ENCODE data around the gene SIRT6.
A peak's percentile ranks its signal among the peaks of the same experiment; 100 is the strongest.
"Not testable (repeated sequence)": the region's sequence is repeated elsewhere in the genome, so short reads cannot be mapped to it uniquely, and the experiment has no call there.

The SIRT6 gene

DNA sequence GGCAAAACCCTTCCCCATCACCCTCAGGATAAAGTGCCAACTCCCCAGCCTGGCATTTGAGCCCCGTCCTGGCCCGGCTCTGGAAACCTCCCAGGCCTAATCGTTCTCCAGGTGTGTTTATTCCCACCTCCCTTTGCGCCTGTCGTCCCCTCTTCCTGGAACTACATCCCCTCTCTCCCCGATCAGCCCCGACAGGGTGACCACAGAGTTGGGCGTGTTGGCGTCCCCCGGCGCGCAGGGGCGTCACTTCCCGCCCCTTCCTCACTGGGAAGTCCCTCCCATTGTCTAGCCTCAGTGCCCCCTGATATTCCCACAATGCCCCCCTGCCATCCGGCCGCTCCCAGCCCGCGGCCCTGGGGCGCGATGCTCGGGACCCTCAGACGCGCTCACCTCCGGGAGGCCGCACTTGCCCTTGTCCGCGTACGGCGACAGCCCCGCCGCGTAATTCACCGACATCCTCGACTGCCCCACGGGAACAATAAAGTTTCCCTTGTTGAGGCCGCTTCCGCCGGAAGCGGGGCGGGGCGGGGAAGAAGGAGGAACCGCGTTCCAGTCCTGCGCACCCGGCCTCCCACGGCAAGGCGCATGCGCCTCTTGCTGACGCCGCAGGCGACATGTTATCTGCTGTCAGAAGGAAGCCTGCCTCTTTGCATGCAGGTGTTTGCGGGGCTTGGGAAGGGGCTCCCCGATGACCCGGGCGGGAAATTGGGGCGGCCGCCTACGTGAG is at the start of gene SIRT6, which contains the start of gene ANKRD24:
Gene SIRT6 (minus strand): TSS at position 480 of the 727 bp plus-strand sequence. CDS start 24 bp downstream, at position 456.
Gene ANKRD24 (plus strand): TSS at position 606 of the 727 bp plus-strand sequence. CDS start 3,737 bp downstream, outside the sequence.
- peak; percentile 84 for DNase-seq (ENCODE audit: low read depth)

DNA sequence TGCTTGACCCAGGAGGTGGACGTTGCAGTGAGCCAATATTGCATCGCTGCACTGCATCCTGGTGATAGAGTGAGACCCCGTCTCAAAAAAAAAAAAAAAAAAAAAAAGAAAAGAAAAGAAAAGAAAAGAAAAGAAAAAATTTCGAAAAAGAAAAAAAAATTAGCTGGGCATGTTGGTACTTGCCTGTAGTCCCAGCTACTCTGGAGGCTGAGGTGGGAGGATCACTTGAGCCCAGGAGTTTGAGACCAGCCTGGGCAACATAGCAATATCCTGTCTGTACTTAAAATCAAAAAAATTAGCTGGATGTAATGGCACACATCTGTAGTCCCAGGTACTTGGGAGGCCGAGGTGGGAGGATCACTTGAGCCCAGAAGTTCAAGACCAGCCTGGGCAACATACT is 49.8 kb upstream of the SIRT6 start:
- DNase-seq (ENCODE audit: low read depth): not testable (repeated sequence)

DNA sequence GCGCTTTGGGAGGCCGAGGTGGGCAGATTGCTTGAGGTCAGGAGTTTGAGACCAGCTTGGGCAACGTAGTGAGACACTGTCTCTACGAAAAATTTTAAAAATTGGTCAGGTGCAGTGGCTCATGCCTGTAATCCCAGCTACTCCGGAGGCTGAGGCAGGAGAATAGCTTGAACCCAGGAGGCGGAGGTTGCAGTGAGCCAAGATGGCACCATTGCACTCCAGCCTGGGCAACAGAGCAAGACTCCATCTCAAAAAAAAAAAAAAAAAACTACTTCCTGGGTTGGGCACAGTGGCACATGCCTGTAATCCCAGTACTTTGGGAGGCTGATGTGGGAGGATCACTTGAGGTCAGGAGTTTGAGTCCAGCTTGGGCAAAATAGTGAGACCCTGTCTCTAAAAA is 49.2 kb upstream of the SIRT6 start:
- not testable (repeated sequence) for DNase-seq (ENCODE audit: low read depth)

DNA sequence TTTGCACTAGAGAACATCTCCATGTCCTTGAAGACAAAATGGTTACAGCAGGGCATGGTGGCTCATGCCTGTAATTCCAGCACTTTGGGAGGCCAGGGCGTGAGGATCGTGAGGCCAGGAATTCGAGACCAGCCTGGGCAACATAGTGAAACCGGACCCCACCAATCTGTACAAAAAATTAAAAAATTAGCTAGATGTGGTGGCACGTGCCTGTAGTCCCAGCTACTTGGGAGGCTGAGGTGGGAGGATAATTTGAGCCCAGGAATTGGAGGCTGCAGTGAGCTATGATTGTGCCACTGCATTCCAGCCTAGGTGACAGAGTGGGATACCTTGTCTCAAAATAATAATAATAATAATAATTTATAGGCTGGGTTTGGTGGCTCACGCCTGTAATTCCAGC is 47.9 kb upstream of the SIRT6 start:
- not testable (repeated sequence) for DNase-seq (ENCODE audit: low read depth)

DNA sequence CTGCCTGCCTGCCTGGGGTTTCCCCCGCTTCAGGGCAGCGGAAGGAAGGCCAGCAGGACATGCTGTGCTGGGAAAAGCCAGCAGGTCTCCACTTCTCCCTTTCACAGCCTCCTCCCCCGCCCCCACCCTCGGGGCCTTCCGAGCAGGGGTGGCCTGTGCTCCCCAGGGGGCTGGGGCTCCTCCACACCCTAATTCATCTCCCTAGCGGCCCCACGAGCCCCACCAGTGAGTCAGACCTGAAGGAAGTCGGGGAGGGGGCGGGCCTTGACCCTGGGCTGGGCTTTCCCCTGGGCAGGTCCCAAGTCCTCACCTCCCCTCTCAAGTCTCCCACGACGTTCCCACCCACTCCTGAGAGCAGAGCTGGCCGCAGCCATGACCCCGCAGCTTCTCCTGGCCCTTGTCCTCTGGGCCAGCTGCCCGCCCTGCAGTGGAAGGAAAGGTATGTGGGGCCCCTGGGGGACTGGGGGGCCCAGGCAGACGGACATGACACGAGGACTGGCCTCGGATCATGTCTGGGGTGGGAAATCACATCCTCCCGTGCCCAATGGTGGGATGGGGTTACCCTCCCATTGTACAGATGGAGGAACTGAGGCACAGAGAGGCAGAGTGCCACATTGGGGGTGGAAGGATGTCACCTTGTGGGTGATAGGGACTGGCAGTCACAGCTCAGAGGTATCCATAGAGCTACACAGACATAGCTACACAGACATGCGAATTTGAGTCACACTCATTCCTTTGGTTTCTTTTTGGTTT is 47.0 kb upstream of the SIRT6 start, which contains the start of gene EBI3:
Gene EBI3 (plus strand): TSS at position 345 of the 753 bp plus-strand sequence. CDS start 28 bp downstream, at position 373.
- no peak for DNase-seq (ENCODE audit: low read depth)

DNA sequence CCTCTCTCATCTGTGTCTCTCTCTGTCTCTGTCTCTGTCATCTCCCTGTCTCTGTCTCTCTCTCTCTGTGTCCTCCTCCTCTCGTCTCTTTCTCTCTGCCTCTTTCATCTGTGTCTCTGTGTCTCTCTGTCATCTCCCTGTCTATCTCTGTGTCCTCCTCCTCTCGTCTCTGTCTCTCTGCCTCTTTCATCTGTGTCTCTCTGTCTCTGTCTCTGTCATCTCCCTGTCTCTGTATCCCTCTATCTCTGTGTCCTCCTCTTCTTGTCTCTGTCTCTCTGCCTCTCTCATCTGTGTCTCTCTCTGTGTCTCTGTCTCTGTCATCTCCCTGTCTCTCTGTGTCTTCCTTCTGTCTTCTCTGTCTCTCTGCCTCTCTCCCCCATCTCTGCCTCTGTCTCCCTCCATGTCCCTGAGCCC is 46.4 kb upstream of the SIRT6 start:
- DNase-seq (ENCODE audit: low read depth): no peak

DNA sequence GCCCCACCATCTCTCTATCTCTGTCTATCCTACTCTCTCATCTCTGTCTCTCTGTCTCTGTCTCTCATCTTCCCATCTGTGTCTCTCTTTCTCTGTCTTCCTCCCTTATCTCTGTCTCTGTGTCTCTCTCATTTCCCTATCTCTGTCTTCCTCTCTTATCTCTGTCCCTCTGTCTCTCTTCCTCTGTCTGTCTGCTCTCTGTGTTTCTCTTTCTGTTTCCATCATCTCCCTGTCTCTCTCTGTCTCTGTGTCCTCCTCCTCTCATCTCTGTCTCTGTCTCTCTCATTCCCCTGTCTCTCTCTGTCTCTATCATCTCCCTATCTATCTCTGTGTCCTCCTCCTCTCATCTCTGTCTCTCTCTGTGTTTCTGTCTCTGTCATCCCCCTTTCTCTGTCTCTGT is 45.4 kb upstream of the SIRT6 start:
- no peak for DNase-seq (ENCODE audit: low read depth)

DNA sequence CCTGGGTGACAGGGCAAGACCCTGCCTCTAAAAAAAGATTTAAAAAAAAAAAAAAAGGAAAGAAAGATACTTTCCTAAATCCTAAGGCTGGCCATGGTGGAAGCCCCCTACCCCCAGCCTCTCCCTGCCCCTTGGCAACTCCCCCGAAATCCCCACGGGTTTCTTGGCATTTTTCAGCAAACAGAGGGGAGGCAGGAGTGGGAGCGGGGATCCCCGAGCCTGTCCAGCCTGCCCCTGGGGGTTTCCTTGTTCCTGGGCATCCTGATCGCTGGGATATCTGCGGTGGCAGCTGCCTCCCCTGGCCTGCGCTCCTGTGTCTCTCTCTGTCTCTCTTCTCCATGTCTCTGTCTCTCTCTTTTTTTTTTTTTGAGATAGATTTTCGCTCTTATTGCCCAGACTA is 43.5 kb upstream of the SIRT6 start:
- DNase-seq (ENCODE audit: low read depth): no peak

DNA sequence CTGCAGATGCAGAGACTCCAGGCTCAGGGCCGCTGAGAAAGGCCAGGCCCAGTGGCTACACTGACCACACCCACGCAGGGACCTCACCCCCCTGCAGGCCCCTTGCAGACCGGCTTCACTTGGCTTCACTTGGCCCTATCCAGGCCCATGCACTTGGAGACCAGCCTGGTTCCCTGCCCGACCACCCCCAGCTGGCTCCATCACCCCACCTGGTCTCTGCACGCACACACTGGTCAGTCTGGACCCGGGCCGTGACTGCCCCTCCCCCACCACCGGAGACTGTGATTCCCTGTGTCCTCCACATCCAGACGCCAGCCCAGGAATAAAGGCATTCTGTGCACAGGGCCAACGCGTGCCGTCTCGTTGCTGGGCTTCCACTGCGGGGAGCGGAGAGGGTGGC is 42.1 kb upstream of the SIRT6 start:
- DNase-seq (ENCODE audit: low read depth): no peak

DNA sequence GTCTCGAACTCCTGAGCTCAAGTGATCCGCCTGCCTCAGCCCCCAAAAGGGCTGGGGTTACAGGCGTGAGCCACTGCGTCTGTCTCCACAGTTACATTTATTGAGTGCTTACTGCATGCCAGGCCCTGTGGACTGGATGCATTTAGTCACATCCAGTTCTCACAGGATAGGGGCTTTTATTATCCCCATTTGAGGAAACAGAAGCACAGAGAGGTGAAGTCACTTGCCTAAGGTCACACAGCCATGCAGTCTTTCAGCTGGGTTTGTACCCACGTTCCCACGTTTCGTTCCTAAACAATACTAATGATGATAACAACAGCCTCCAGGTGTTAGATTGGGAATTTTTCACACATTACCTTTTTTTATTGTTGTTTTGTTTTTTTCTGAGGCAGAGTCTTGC is 37.8 kb upstream of the SIRT6 start:
- no peak for DNase-seq (ENCODE audit: low read depth)

DNA sequence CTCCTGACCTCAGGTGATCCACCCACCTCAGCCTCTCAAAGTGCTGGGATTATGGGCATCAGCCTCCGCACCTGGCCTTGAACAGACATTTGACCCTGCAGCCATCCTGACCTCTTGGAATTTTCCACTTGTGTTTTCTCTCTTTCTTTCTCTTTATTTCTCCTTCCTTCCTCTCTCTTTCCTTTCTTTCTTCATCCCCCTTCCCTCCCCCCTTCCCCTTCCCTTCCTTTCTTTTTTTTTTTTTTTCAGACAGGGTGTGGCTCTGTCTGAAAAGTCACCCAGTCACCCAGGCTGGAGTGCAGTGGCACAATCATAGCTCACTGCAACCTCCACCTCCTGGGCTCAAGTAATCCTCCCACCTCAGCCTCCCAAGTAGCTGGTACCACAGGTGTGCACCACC is 36.2 kb upstream of the SIRT6 start:
- DNase-seq (ENCODE audit: low read depth): not testable (repeated sequence)

DNA sequence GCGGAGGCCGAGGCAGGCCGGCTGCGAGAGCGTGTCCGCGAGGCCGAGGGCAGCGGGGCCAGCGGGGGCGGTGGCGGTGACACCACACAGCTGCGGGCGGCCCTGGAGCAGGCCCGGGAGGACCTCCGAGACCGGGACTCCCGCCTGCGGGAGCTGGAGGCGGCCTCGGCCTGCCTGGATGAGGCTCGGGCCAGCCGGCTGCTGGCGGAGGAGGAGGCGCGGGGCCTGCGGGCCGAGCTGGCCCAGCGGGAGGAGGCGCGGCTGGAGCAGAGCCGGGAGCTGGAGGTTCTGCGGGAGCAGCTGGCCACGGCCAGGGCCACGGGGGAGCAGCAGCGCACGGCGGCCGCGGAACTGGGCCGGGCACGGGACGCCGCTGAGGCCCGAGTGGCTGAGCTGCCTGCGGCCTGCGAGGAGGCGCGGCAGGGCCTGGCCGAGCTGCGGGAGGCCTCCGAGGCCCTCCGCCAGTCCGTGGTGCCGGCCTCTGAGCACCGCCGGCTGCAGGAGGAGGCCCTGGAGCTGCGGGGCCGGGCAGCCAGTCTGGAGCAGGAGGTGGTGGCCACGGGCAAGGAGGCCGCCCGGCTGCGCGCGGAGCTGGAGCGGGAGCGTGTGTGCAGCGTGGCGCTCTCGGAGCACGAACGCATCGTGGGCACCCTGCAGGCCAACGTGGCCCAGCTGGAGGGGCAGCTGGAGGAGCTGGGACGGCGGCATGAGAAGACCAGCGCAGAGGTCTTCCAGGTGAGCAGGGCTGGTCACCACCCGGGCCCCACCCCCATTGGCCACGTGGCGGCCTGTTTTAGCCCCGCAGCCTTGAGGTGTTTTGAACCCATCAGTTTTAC is 35.3 kb upstream of the SIRT6 start:
- DNase-seq (ENCODE audit: low read depth): no peak

DNA sequence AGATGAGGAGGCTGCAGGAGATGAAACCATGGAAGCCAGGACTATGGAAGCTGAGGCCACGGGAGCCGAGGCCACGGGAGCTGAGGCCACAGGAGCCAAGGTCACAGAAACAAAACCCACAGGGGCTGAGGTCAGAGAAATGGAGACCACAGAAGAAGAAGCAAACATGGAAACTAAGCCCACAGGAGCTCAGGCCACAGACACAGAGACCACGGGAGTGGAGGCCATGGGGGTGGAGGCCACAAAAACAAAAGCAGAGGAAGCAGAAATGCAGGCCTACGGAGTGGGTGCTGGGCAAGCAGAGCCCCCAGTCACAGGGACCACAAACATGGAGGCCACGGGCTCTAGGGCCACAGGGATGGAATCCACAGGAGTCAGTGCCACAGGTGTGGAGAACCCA is 34.5 kb upstream of the SIRT6 start:
- no peak for DNase-seq (ENCODE audit: low read depth)

DNA sequence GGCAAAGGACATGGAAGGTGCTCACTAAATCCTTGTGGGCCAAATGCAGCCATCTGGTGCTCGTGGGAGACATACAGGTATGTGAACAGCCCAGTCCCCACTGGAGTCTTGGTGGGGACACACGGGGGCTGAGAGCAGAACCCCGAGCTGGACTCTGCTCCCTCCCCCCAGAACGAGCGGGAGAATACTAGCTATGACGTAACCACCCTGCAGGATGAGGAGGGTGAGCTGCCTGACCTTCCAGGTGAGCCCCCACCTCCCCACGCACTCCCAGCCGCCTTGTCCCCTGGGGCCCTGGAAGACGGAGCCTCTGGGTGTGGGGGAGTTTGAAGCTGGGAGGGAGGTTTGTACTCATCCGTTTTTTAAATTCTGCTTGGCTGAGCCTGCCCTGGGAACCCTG is 33.4 kb upstream of the SIRT6 start:
- no peak for DNase-seq (ENCODE audit: low read depth)

DNA sequence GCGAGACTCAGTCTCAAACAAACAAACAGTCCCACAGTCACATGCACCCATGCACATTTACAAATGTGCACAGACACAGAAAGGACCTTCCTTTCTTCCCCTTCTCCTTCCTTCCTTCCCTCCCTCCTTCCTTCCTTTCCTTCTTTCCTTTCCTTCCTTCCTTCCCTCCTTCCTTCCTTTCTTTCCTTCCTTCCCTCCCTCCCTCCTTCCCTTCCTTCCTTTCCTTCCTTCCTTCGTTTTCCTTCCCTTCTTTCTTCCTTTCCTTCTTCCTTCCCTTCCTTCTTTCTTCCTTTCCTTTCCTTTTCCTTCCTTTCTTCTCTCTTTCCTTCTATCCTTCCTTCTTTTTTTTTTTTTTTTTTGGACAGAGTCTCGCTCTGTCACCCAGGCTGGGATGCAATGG is 30.8 kb upstream of the SIRT6 start:
- DNase-seq (ENCODE audit: low read depth): no peak

DNA sequence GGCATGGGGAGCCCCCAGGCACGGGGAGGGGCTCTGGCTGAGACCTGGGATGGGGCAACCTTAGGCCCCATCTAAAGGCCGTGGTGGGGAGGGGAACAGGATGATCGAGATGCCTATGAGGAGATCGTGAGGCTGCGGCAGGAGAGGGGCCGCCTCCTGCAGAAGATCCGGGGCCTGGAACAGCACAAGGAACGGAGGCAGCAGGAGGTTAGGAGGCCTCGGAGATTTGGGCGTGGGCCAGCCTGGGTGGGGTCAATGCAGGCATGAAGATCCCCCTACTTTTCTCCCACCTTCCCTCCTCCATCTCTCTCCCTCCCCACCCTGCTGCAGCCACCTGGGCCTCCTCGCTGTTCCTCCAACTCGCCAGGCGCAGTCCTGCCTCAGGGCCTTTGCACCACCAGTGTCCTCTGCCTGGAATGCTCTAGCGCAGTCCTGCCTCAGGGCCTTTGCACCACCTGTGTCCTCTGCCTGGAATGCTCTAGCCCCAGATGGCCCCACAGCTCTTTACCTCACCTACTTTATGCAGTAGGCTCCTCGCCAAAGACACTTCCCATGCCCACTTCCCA is 27.9 kb upstream of the SIRT6 start:
- DNase-seq (ENCODE audit: low read depth): no peak

DNA sequence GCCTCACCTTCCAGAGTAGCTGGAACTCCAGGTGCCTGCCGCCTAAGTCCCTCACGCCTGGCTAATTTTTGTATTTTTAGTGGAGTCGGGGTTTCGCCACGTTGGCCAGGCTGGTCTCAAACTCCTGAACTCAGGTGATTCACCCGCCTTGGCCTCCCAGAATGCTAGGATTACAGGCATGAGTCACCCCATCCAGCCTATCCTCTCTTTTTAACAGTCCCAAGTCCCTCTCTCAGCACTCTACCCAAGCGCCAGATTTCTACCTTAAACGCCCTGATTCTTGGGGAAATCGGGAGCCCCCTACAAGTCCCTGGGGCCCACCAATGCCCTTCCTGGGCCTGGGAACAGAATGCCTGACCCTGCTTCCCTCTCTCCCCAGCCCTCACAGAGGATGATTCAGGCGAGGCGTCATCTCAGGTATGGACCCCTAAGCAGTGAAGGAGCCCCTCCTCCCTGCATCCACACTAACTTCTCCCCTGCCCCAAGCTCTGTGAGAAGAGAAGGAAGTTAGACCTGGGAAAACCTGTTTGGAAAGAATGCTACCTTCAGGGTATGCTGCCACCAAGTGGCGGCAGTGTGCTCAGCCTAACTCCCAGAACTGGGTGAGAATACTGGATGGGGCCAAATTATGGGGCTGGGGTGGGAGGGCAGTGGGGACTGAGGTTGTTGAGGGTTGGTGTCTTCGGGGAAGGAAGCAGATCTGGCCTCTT is 26.2 kb upstream of the SIRT6 start:
- peak; percentile 26 for DNase-seq (ENCODE audit: low read depth)

DNA sequence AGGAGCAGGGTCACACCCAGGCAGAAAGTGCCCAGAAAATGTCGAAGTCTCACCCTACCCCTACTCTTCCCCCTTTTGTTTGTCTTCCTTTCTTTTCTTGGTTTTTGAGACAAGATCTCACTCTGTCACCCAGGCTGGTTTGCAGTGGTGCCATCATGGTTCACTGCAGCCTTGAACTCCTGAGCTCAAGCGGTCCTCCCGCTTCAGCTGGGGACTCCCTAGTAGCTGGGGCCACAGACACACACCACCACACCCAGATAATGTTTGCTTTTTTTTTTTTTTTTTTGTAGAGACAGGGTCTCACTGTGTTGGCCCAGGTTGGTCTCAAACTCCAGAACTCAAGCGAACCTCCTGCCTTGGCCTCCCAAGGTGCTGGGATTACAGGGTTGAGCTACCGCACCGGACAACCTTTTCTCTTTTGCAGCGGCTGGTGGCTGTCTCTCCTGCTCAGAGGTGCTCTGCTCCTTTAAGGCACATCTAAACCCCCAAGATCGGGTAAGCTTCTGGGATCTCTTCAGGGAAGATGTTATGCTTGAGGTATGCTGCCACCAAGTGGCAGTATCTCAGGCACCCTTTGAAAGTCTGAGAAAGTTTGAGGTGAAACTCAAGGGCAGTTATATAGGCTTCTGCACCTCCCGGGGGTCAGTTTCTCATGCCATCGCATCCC is 24.6 kb upstream of the SIRT6 start:
- no peak for DNase-seq (ENCODE audit: low read depth)

DNA sequence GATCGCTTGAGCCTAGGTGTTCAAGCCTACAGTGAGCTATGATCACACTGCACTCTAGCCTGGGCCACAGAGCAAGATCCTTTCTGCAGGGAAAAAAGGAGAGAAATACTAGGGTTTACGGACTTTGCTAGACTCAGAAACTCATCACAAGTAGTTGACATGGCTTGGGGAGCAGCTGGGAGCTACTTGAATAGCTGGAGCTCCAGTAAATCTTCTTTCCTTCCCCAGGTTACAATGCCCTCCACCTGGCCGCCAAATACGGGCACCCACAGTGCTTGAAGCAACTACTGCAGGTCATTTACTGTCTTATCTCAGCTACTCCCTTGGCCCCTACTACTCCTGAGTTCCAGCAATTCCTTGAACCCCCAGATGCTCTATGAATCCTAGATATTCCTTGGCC is 19.4 kb upstream of the SIRT6 start:
- no peak for DNase-seq (ENCODE audit: low read depth)

DNA sequence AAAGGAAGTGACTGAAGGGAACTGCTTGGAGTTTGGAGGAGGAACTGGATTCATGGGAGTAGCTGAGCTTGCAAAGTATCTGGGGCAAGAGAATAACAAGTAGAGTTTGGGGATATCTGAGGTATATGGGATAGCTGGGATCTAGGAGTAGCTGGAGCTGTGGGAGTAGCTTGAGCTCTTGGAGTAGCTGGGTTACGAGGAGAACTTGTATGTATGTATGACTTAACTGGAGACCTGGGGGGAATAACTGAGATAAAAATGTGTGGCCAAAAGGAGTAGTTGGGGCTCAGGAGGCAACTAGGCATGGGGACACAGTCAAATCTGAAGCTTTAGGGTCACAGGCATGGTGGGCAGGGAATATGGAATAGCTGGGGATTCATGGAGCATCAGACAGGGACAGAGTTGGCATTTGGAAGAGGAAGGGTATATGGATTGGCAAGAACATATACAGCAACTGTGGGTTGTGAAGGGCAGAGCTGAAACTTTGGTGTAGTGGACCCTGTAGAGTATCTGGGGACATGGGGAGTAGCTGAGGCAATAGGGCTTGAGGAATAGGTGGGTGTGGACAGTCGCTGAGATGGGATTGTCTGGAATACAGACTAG is 18.7 kb upstream of the SIRT6 start:
- no peak for DNase-seq (ENCODE audit: low read depth)

Measured in HS-5 (cell line).